ENCODE measurements around the gene GFAP.

The GFAP gene

DNA sequence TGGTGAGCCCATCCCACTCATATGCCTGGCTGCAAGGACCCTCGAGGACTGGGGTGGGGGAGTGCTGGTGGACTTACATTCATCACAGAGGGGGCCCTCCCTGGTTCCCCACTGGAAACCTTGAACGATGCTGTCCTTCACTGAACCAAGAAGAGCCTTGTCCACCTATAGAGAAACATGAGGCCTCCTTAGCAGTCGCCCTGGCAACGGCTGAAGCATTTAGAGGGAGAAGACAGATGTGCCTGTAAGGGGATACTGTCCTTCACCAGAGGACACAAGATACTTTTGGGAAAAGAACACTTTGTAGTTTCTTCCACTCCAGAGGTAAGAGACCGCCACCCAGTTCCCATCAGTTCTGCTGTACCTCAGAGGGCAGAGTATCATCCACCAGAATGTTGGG is 61.1 kb downstream of the GFAP start:
- Histone ChIP-seq H3K9ac (ENCODE audit: low read length in 2 of 2) (no peak overlapping the region), H3K4me3 (ENCODE audit: low read length in 2 of 2) (no peak overlapping the region), H3K36me3 (ENCODE audit: control insufficient read depth in 2 of 2, insufficient read depth in 2 of 2, low read length in 2 of 2) (peaks cover 60 to 65% of the 10 kb centered on the region in 2 donors), H3K27ac (ENCODE audit: low read length) (no peak overlapping the region), H3K4me1 (ENCODE audit: control insufficient read depth, insufficient read depth, low read length) (peaks cover 2% of the 10 kb centered on the region), H3K27me3 (ENCODE audit: control insufficient read depth in 1 of 2, insufficient read depth in 2 of 2, low read length in 2 of 2) (no peaks in the 10 kb centered on the region), H3K9me3 (ENCODE audit: control insufficient read depth in 2 of 2, low read length in 2 of 2) (no peaks in the 10 kb centered on the region)
